Stimulated activated CD8-positive, alpha-beta memory T cell treated with anti-CD3 and anti-CD28 coated beads, Interleukin-2, amount 100 ng/mL, for 1 hour (primary cell): ENCODE results near the gene TEKT5.
"Not testable (repeated sequence)": the region's sequence is repeated elsewhere in the genome, so short reads cannot be mapped to it uniquely, and the experiment has no call there.

Experiments used
- DNase-seq, 2 donors: peaks; one replicate each; pipeline ENCODE4 v3.0.0-alpha.2; 2020; ENCODE audit warnings: low read depth in 2 of 2

The TEKT5 gene

GRCh38 chr16:10633429-10633828, 61.3 kb downstream of the TEKT5 start:
- DNase-seq = not testable (repeated sequence)

GRCh38 chr16:10631886-10632285, 62.8 kb downstream of the TEKT5 start:
- DNase-seq = no peak

- DNase-seq = no peak
Measured at GRCh38 chr16:10629592-10629963, 65.2 kb downstream of the TEKT5 start.

GRCh38 chr16:10625595-10626357, 69.0 kb downstream of the TEKT5 start:
- DNase-seq = no peak

- DNase-seq = no peak
Measured at GRCh38 chr16:10624527-10624926, 70.2 kb downstream of the TEKT5 start.

GRCh38 chr16:10623059-10623458, 71.7 kb downstream of the TEKT5 start:
- no peak for DNase-seq

- no peak for DNase-seq
Measured at GRCh38 chr16:10622036-10622921, 72.5 kb downstream of the TEKT5 start.

- DNase-seq = not testable (repeated sequence)
Measured at GRCh38 chr16:10621216-10621949, 73.3 kb downstream of the TEKT5 start.

GRCh38 chr16:10620120-10620519, 74.6 kb downstream of the TEKT5 start:
- DNase-seq = no peak

GRCh38 chr16:10619271-10619849, 75.4 kb downstream of the TEKT5 start:
- DNase-seq = no peak

- no peak for DNase-seq
Measured at GRCh38 chr16:10618710-10619209, 76.0 kb downstream of the TEKT5 start.

- DNase-seq = no peak
Measured at GRCh38 chr16:10617662-10618420, 76.9 kb downstream of the TEKT5 start.

GRCh38 chr16:10616756-10617640, 77.7 kb downstream of the TEKT5 start:
- no peak for DNase-seq

- no peak for DNase-seq
Measured at GRCh38 chr16:10616419-10616755, 78.3 kb downstream of the TEKT5 start.

GRCh38 chr16:10614685-10615084, 80.0 kb downstream of the TEKT5 start:
- DNase-seq = no peak

GRCh38 chr16:10613785-10614485, 80.8 kb downstream of the TEKT5 start:
- no peak for DNase-seq

- no peak for DNase-seq
Measured at GRCh38 chr16:10612649-10613179, 82.0 kb downstream of the TEKT5 start.

GRCh38 chr16:10611825-10612342, 82.8 kb downstream of the TEKT5 start:
- no peak for DNase-seq
